GM23338 (cell line): ENCODE results near the gene ASPDH. TPM values are rescaled to one million over a fixed set of nuclear protein-coding genes. Genes with fewer than 3 reads are reported as not detected.

ENCODE experiments used
- CREB1 ChIP-seq: fragments of 250-450 bp; sonication (Bioruptor Pico); IDR thresholded peaks from 2 replicates; pipeline ENCODE4 v1.5.0; 2020; ENCODE audit warnings: low read depth, mild to moderate bottlenecking, moderate library complexity
- EZH2phosphoT487 ChIP-seq: fragments of 200-600 bp; sonication (generic); IDR thresholded peaks from one replicate; pipeline ENCODE4 v1.8.1; 2018; ENCODE audit warnings: antibody characterized with exemption; ENCODE audit not compliant: unreplicated experiment
- JUNB ChIP-seq: IDR thresholded peaks from one replicate; pipeline ENCODE4 v1.6.1; 2016; ENCODE audit warnings: antibody characterized with exemption; ENCODE audit not compliant: unreplicated experiment
- NANOG ChIP-seq: IDR thresholded peaks from 2 replicates; pipeline ENCODE4 v1.6.1; 2016; ENCODE audit warnings: antibody characterized with exemption, borderline replicate concordance
- POLR2AphosphoS5 ChIP-seq: IDR thresholded peaks from 2 replicates; pipeline ENCODE4 v1.6.1; 2016; ENCODE audit warnings: antibody characterized with exemption, low read depth
- REST ChIP-seq: IDR thresholded peaks from one replicate; pipeline ENCODE4 v1.6.1; 2018; ENCODE audit warnings: antibody characterized with exemption; ENCODE audit not compliant: unreplicated experiment
- ZNF114 ChIP-seq: fragments of 250-450 bp; sonication (Bioruptor Pico); IDR thresholded peaks from 2 replicates; pipeline ENCODE4 v1.5.0; 2020; ENCODE audit warnings: mild to moderate bottlenecking, moderate library complexity
- ZNF462 ChIP-seq: fragments of 250-450 bp; sonication (Bioruptor Pico); IDR thresholded peaks from 2 replicates; pipeline ENCODE4 v1.5.0; 2020; ENCODE audit warnings: mild to moderate bottlenecking, moderate library complexity
- polyA plus RNA-seq: library from polyadenylated mRNA; unstranded; fragments of >200 nt; fragmentation: Nextera tagmentation; extraction: Ambion mirVana; gene quantifications from 2 replicates; pipeline ENCODE4 v1.2.1, GENCODE V29; 2016
- total RNA-seq: library from RNA; depleted of rRNA; stranded (reverse); fragments of >200 nt; shearing (Covaris generic); gene quantifications from 2 replicates; pipeline ENCODE4 v1.2.3, GENCODE V29; 2014
- TF ChIP-seq, protein P1 (sequence below): IDR thresholded peaks from 2 replicates; pipeline ENCODE4 v1.6.1; 2016; ENCODE audit warnings: antibody characterized with exemption

The ASPDH gene
- total and polyA plus RNA-seq, 2 experiments from 2014 or later = not detected

DNA sequence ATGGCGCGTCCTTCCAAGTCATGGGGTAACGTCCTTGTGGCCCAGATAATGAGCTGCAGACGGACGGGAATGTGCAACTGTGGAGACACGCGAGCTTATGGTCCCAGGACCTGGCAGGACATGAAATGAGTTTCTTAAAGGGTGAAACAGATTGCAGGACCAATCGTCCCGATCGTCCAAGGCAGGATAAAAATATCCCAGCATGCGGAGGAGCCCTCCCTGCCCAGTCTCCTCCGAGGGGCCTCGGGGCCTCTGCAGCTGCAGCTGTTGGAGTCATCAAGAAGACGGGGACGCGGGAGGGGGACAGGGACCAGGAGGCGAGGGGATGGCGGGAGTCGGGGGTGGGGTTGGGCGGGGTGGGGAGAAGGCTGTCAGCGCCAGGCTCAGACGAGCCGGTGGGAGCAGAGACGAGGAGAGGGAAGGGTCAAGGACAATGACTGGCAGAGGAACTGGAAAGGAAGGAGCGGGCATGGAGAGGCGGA, 22.7 kb downstream of the ASPDH start (continued):
- TF ChIP-seq ZNF462 (CRISPR knock-in tag) = no peak
- no peak for TF ChIP-seq EZH2phosphoT487
- no peak for TF ChIP-seq REST
- TF ChIP-seq NANOG = no peak
- no peak for TF ChIP-seq ZNF114
- no peak for TF ChIP-seq JUNB
- TF ChIP-seq POLR2AphosphoS5 = no peak
- TF ChIP-seq CREB1 (CRISPR knock-in tag) = no peak
- TF ChIP-seq, protein P1, sequence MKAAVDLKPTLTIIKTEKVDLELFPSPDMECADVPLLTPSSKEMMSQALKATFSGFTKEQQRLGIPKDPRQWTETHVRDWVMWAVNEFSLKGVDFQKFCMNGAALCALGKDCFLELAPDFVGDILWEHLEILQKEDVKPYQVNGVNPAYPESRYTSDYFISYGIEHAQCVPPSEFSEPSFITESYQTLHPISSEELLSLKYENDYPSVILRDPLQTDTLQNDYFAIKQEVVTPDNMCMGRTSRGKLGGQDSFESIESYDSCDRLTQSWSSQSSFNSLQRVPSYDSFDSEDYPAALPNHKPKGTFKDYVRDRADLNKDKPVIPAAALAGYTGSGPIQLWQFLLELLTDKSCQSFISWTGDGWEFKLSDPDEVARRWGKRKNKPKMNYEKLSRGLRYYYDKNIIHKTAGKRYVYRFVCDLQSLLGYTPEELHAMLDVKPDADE = no peak
